Hepatocyte (in vitro differentiated cells): ENCODE data around the gene MT3. TPM values are rescaled to one million over a fixed set of nuclear protein-coding genes. Genes with fewer than 3 reads are reported as not detected.
A peak's percentile ranks its signal among the peaks of the same experiment; 100 is the strongest.

Experiments used
- DNase-seq: peaks from one replicate; pipeline ENCODE4 v3.0.0-alpha.2; 2016; ENCODE audit warnings: low spot score
- H2AFZ ChIP-seq: fragments of 200-600 bp; sonication (generic); 2 replicates; pipeline ENCODE4 v1.6.0; 2016; ENCODE audit warnings: antibody characterized with exemption, mild to moderate bottlenecking
- H3K27ac ChIP-seq: fragments of 200-600 bp; sonication (generic); 2 replicates; pipeline ENCODE4 v1.5.1; 2016; ENCODE audit warnings: mild to moderate bottlenecking
- H3K27me3 ChIP-seq: fragments of 200-600 bp; sonication (generic); 2 replicates; pipeline ENCODE4 v1.6.1; 2016
- H3K36me3 ChIP-seq: fragments of 200-600 bp; sonication (generic); replicated peaks from 2 replicates; pipeline ENCODE4 v1.5.1; 2016; ENCODE audit warnings: low read depth; ENCODE audit not compliant: insufficient read depth
- H3K4me1 ChIP-seq: fragments of 200-600 bp; sonication (generic); 2 replicates; pipeline ENCODE4 v1.5.1; 2016; ENCODE audit warnings: mild to moderate bottlenecking, moderate library complexity; ENCODE audit not compliant: insufficient read depth
- H3K4me2 ChIP-seq: fragments of 200-600 bp; sonication (generic); 2 replicates; pipeline ENCODE4 v1.6.0; 2016
- H3K4me3 ChIP-seq: fragments of 200-600 bp; sonication (generic); 2 replicates; pipeline ENCODE4 v1.5.1; 2016; ENCODE audit warnings: mild to moderate bottlenecking
- H3K79me2 ChIP-seq: fragments of 200-600 bp; sonication (generic); 2 replicates; pipeline ENCODE4 v1.6.0; 2017; ENCODE audit warnings: mild to moderate bottlenecking
- H3K9me2 ChIP-seq: fragments of 200-600 bp; sonication (generic); replicated peaks from 2 replicates; pipeline ENCODE4 v1.6.0; 2017; ENCODE audit warnings: mild to moderate bottlenecking; ENCODE audit not compliant: insufficient read depth
- H3K9me3 ChIP-seq: fragments of 200-600 bp; sonication (generic); 2 replicates; pipeline ENCODE4 v1.5.1; 2016; ENCODE audit warnings: low read depth, mild to moderate bottlenecking
- H4K20me1 ChIP-seq: fragments of 200-600 bp; sonication (generic); 2 replicates; pipeline ENCODE4 v1.6.0; 2016; ENCODE audit warnings: mild to moderate bottlenecking; ENCODE audit not compliant: insufficient read depth, poor library complexity, severe bottlenecking
- CTCF ChIP-seq: fragments of 200-600 bp; sonication (generic); IDR thresholded peaks from 2 replicates; pipeline ENCODE4 v1.5.1; 2016; ENCODE audit warnings: antibody characterized with exemption, mild to moderate bottlenecking; ENCODE audit not compliant: poor library complexity
- EZH2 ChIP-seq: fragments of 200-600 bp; sonication (generic); IDR thresholded peaks from 2 replicates; pipeline ENCODE4 v1.6.1; 2016; ENCODE audit warnings: antibody characterized with exemption, mild to moderate bottlenecking, borderline replicate concordance
- EZH2phosphoT487 ChIP-seq: fragments of 200-600 bp; sonication (generic); IDR thresholded peaks from one replicate; pipeline ENCODE4 v1.6.1; 2018; ENCODE audit warnings: antibody characterized with exemption, mild to moderate bottlenecking, low read depth, moderate library complexity; ENCODE audit not compliant: unreplicated experiment, severe bottlenecking
- WGBS: methylation state at CpG from one replicate; pipeline ENCODE4 v1.1.6; 2016; ENCODE audit warnings: low lambda C conversion rate; ENCODE audit errors: missing lambda C conversion rate; 5-methylcytosine and 5-hydroxymethylcytosine counted together
- polyA plus RNA-seq: library from polyadenylated mRNA; unstranded; fragments of >200 nt; fragmentation: Nextera tagmentation; extraction: Ambion mirVana; gene quantifications from 2 replicates; pipeline ENCODE4 v1.2.1, GENCODE V29; 2016
- total RNA-seq: library from RNA; depleted of rRNA; stranded (reverse); fragments of >200 nt; gene quantifications from 2 replicates; pipeline ENCODE4 v1.2.3, GENCODE V29; 2014

MT3 gene
- total and polyA plus RNA-seq, 2 experiments from 2014 or later, result not detected

- H4K20me1 ChIP-seq, result no peaks in the 10 kb centered on the region
- H3K27me3 ChIP-seq, result peaks cover 100% of the 10 kb centered on the region
- no peaks in the 10 kb centered on the region for H3K9me2 ChIP-seq
- peak overlapping the region; percentile 73 for H3K4me2 ChIP-seq
- no peak for DNase-seq
- H3K36me3 ChIP-seq, result no peaks in the 10 kb centered on the region
- H3K4me1 ChIP-seq, result peaks cover 13% of the 10 kb centered on the region
- H3K9me3 ChIP-seq, result no peaks in the 10 kb centered on the region
- no peak overlapping the region for H2AFZ ChIP-seq
- no peak overlapping the region for H3K27ac ChIP-seq
- TF ChIP-seq EZH2phosphoT487, result peak; percentile 29
- TF ChIP-seq EZH2, result no peak
- no peak for TF ChIP-seq CTCF
- H3K79me2 ChIP-seq, result no peaks in the 10 kb centered on the region
- WGBS, result 5% methylated on average over 42 of the region's 47 CpGs
- H3K4me3 ChIP-seq, result no peak overlapping the region
Observed at GRCh38 chr16:56634715-56635440, 45.5 kb downstream of the MT3 start.

GRCh38 chr16:56635441-56635967 is 46.2 kb downstream of the MT3 start:
- TF ChIP-seq CTCF (no peak), EZH2 (peak; percentile 97)
- peaks cover 100% of the 10 kb centered on the region for H3K27me3 ChIP-seq
- H3K79me2 ChIP-seq, result no peaks in the 10 kb centered on the region
- DNase-seq, result no peak
- H3K9me3 ChIP-seq, result no peaks in the 10 kb centered on the region
- no peak overlapping the region for H3K4me3 ChIP-seq
- no peak overlapping the region for H3K27ac ChIP-seq
- H3K36me3 ChIP-seq, result no peaks in the 10 kb centered on the region
- H2AFZ ChIP-seq, result no peak overlapping the region
- 3% methylated on average over 22 of the region's 40 CpGs for WGBS
- no peaks in the 10 kb centered on the region for H4K20me1 ChIP-seq
- no peaks in the 10 kb centered on the region for H3K9me2 ChIP-seq
- peak overlapping the region; percentile 73 for H3K4me2 ChIP-seq
- peaks cover 13% of the 10 kb centered on the region for H3K4me1 ChIP-seq

DNA sequence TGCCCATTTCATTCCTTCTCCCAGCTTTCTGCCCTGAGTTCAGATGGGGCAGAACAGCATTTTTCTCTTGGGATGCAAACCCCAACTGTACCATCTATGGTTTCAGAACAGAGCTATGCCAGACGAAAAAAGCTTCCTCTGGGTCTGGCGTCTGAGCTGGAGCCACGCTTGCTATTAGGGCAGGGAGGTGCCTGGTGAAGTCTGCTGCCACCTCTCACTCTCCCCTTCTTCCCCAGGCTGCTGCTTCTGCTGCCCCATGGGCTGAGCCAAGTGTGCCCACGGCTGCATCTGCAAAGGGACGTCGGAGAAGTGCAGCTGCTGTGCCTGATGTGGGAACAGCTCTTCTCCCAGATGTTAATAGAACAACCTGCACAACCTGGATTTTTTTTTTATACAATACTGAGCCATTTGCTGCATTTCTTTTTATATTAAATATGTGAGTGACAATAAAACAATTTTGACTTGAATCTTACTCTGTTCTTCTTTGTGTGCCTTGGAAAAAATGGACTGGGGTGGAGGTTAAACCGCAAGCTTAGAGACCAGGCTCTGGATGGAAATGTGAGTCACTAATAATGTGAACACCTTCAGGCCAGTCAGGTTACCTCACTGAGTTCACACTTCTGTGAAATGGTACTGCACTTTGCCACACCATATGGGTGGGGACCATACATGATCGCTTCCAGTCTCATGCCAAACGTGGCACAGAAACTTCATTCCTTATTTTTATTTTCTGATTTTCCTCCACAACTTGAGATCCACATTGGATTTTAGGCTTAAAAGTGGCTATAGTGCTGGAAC is 47.5 kb downstream of the MT3 start:
- Histone ChIP-seq H3K27ac (no peak overlapping the region), H4K20me1 (no peaks in the 10 kb centered on the region), H3K9me3 (no peaks in the 10 kb centered on the region), H2AFZ (no peak overlapping the region), H3K4me1 (peaks cover 13% of the 10 kb centered on the region), H3K9me2 (no peaks in the 10 kb centered on the region), H3K4me2 (no peak overlapping the region), H3K27me3 (peaks cover 100% of the 10 kb centered on the region), H3K36me3 (no peaks in the 10 kb centered on the region), H3K79me2 (no peaks in the 10 kb centered on the region), H3K4me3 (no peak overlapping the region)
- no peak for TF ChIP-seq EZH2phosphoT487
- no peak for TF ChIP-seq CTCF
- TF ChIP-seq EZH2, result no peak
- 28% methylated on average over 9 of the region's 9 CpGs for WGBS
- DNase-seq, result no peak
